Hippocampal formation (tissue), 2 donors: Measurements from ENCODE around the gene BNC2.

Source experiments
- DNase-seq, 2 donors: peaks; one replicate each; lab custom pipeline; 2025; lab: John Stamatoyannopoulos, UW

Gene BNC2

GRCh38 chr9:16628413-16628812 is 242.1 kb downstream of the BNC2 start:
- DNase-seq = no peak

DNA sequence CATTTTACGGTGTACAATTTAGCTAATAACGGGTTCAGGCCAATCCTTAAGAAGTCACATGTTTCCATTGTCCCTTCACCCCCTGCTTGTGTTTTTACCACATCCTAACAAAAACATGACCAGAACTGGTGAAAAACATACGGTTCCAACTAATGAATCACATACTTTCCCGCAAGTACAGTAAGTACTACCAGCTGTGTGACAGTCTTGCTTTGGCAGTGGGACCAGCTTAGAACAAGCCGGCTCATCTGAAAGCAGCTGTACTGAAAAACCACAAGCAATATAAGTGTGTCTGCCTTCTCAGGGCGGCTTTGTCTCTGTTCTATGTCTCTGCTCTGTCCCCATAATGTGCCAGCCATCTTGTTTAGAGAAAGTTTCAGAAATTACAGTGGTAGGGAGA is 242.5 kb downstream of the BNC2 start:
- no peak for DNase-seq

GRCh38 chr9:16627521-16627920 is 242.9 kb downstream of the BNC2 start:
- DNase-seq = no peak

DNA sequence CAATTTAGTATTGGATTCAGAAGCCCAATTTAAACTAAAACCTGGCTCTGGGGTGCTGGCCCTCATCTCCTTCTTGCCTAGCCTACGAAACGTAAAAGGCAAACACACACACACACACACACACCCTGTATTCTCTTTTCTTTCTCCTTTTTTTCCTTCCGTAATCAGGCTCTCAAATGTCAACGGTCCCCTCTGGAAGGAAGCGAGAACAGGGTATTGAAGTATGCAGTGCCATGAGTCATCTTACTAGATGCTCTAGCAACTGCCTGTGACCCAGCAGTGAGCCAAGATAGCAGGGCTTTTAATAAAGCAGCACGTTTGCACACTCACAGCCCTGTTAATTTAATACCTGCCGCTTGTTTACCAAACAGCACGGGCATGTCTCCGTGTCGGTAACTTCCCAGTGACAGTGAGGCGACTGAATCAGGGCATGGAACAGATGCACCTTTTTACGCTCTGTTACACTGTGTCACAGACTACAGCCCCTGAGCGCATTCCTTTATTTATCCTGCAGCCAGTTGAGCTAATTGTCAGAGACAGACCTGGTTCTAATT is 243.8 kb downstream of the BNC2 start:
- no peak for DNase-seq

DNA sequence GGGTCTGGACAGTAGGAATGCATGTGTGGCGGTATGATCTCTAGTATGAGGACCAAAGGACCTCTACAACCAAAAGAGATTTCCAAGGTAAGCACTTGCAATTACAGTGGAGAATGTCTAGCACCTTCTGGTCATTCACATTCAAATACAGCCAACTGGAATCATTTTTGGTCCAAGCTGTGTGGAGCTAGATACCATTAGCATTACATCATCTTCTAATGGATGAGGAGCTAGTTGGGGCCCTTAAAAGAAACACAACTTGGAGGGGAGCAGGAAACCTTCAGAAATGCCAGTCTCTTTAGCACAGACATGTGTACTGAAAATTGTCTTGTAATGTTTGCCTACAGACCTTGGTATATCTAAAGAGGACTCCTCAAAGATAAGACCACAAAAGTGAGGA is 244.7 kb downstream of the BNC2 start:
- DNase-seq = no peak

DNA sequence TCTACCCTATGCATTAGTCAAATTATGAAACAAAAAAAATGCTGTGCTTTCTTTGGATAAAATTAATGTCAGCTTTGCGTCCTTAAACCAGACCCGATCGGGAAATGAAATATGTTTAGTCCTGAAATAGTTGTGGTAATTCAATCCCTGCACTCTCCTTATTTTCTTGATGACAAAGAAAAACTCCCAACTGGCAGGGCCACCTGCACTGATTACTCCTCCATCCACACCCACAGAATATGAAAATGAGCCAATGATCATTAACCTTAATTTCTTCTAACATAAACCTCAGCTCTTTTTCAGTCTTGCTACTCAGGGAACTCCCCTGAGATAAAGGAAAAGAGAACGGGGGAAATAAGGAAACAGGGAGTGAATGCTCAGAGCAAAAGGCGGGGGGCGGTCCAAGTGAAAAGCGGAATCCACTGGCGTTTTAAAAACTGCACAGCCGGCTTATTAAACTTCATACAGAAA is 245.3 kb downstream of the BNC2 start:
- no peak for DNase-seq

DNA sequence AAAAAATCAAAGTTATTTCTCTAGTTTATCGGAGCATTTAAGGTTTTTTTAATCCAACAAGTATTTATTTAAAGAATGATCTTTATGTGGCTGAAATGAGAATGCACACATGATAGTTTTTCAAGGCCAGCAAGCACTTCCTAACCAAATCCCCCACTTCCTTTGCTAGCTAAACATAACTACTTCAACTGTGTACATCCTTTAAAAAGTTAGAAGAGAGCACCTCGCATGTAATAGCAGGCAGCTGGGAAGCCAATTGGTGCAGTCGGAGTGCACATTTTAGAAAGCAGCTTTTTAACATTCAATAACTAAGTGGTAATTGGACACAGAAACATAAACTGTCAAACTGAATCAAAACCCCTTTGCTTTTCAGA is 245.7 kb downstream of the BNC2 start:
- DNase-seq = no peak

GRCh38 chr9:16623989-16624743 is 246.3 kb downstream of the BNC2 start:
- DNase-seq = no peak

DNA sequence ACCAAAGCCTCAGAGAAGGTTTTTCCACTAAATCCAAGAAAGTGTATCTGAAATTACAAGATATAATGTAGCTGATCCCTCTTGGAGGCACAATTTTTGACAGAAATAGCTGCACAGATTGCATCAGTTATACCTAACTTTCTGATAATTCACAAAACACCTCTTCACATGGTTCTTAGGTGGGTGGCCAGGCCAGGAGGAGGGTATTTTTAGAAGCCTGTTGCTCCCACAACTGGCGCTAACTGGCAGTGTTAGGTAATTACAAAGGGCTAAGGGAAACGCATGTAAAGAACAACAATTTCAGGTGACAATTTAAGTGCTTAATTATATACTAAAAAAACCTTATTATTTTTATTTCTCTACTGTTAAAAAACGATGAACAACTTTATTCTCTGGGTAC is 247.9 kb downstream of the BNC2 start:
- DNase-seq = no peak

DNA sequence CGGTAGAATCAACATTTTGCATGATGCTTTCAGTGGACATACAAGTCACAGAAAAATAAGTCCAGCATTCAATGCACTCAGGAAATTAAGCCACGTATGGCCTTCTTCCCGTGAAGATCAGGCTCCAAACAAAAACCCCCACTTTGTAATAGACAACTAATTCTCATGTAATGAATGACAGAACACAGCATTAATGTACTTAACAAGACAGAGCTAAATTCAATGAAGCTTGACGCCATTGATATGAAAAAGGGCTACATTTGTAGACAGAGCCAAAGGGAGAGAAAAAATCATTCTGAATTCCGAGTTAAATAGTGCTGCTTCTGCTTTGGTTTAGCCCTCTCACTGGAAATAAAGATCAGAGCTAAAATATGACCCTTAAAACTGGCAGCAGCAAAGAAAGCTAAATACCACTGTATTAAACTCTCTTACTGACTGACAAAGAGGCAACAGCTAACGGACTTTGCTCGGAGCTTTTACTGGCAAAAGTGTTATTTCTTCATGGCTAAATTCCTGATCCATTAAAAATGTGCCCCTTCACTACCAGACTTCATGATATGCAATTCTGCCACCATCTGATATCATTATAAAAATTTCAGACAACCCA is 250.5 kb downstream of the BNC2 start:
- no peak for DNase-seq

GRCh38 chr9:16619402-16619801 is 251.1 kb downstream of the BNC2 start:
- no peak for DNase-seq

DNA sequence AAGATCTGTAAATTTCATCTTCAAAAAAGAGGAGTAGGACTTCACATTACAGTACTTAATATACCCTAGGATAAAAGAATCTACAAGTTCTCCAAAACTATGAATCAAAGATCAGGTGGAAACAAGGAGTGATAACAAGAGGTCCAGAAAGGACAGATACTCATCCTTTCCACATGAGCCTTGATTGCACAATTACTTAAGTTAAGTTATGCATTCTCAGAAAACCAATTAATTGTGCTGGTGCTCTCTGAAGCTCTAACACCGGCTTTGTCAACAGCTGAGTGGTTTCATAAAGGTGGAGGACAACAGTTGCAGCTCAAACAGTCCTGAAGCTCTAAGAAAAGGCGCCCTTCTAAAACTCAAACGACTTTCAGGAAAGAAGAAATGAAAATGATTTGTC is 251.9 kb downstream of the BNC2 start:
- DNase-seq = no peak

GRCh38 chr9:16616686-16617085 is 253.8 kb downstream of the BNC2 start:
- no peak for DNase-seq

DNA sequence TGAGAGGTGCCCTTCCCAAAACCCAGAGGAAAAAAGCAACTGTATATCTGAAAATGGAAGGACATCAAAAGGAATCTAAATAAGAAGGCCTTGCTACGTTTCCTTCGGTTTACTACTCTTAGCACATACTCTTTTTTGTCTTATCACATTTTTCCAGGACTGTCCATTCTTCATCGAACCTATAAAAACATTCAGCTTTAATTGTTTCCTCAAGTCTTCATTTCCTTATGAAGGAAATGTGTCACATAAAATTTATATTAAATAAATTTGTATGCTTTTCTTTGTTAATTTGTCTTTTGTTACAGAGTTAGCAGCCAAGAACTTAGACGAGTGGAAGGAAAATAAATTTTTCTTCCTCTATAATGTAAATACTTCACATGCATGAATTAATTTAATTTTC is 255.0 kb downstream of the BNC2 start:
- DNase-seq = no peak

GRCh38 chr9:16613605-16614004 is 256.9 kb downstream of the BNC2 start:
- DNase-seq = no peak

DNA sequence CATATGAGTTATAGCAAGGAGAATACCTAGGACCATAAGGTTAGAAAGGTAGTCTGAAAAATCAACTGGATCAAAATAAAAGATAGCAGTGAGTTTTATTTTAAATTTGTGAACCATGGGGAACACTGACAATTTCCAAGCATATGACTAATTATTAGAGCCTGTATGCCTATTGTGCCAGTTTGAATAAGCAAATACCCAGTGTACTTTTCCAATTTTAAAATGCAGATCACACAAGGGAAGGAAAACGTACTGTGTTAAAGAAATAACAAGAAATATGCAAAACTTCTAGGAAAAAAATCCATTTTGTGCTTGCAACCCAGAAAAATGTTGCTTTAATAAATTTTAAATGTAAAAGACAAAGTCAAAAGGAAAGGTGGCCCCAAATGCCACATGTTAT is 257.4 kb downstream of the BNC2 start:
- DNase-seq = no peak

GRCh38 chr9:16612627-16613026 is 257.8 kb downstream of the BNC2 start:
- DNase-seq = no peak

DNA sequence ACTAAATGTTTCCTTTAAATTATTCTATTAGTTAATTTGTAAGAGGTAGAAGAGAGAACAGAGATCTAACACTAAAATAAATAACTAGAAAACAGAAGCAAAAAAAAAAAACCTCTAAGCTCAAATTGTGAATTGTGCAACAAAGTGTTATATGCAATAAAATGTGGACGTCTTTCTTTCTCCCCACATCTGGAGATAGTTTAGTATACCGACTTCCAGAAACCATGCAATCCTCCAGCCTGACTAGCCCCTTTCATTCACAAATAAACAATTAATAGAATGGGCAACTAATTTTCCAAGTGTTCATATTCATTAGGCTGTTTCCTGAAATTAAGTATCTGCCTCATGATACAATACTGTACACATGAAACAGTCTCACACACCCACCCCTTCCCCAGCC is 258.5 kb downstream of the BNC2 start:
- no peak for DNase-seq

GRCh38 chr9:16611001-16611400 is 259.5 kb downstream of the BNC2 start:
- DNase-seq = no peak

GRCh38 chr9:16610538-16610937 is 259.9 kb downstream of the BNC2 start:
- DNase-seq = no peak

DNA sequence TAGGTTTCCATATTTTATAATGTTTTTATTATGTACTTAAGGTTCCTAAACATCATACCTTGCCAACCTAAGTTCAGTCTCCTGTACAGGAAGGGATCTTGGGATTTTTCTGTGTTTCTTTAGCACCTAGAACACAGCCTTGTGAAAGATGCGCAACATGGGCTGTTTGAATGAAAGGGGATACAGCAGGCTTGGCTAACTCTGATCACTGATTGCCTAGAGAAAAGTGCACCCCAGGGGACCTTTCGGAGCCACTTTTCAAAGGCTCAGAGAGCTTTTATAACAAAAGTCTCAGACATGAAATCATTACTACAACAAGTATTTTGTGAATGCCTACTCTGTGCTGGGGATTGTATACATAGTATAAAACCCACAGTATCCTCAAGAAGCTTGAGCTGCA is 261.6 kb downstream of the BNC2 start:
- no peak for DNase-seq

- no peak for DNase-seq
Measured at GRCh38 chr9:16602494-16602893, 268.0 kb downstream of the BNC2 start.

DNA sequence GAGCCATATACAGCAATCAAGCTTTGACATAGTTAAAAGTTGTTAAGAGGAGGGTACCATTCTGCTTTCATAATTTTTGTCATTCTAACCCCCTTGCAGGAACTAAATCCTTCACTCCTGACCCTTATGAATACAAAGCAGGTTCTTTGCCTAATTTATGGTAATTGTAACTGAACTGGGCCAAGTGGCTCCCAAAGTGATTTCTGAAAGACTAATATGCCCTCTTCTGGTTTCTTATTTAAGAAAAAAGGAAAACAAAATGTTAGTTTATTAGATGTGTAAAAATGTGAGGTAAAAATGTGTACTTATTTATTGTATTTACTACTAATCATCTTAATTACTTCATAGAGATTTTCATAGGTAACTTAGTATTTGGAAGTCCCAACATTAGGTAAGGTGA is 268.5 kb downstream of the BNC2 start:
- DNase-seq = no peak

GRCh38 chr9:16598316-16598715 is 272.2 kb downstream of the BNC2 start:
- no peak for DNase-seq
